Measurements from ENCODE around the gene OR4C46.
"Not testable (repeated sequence)": the region's sequence is repeated elsewhere in the genome, so short reads cannot be mapped to it uniquely, and the experiment has no call there.

The OR4C46 gene

DNA sequence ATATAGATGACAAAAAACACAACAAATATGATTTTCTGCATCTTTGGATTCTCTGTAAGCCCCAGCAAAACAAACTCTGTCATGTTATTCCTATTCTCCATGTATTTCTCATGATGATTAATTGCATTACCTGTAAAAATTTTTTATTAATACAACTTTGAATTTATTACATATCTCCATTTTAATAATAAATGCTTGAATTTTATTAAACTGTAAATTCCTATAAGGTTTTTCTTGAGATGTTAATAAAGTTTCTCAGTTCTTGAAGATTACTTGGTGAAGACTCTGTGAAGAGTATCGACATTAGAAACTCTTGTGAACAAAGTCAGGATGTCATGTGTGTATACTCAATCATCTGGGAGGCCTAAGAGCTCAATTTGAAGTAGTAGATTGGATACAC, at the start of gene OR4C46:
OR4C46 (minus strand) TSS at position 101 of the 400 bp plus-strand sequence; CDS start at position 101, 0 bp downstream.
- DNase-seq: no peak

DNA sequence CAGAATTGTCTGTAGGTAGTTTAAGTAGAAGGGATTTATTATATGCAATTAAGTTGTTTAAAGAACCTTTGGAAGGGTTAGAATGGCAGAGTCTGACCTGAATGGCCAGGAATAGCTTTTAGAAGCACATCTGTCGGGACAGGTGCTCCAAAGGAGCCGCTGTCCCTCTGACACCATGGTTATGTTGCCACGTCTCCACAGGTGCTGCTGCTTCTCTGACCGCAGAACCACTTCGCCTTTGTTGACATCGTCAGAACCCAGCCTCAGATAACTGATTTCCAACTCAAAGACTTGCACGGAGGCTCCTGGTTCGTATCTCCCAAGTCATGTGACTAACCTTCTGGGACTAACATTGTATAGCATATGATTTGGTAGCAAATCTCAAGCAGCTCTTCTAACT, 41.8 kb upstream of the OR4C46 start:
- DNase-seq: not testable (repeated sequence)

DNA sequence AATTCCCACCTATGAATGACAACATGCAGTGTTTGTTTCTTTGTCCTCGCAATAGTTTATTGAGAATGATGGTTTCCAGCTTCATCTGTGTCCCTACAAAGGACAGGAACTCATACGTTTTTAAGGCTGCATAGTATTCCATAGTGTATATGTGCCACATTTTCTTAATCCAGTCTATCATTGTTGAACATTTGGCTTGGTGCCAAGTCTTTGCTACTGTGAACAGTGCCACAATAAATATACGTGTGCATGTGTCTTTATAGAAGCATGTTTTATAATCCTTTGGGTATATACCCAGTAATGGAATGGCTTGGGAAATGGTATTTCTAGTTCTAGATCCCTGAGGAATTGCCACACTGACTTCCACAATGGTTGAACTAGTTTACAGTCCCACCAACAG, 42.4 kb downstream of the OR4C46 start:
- DNase-seq: not testable (repeated sequence)

DNA sequence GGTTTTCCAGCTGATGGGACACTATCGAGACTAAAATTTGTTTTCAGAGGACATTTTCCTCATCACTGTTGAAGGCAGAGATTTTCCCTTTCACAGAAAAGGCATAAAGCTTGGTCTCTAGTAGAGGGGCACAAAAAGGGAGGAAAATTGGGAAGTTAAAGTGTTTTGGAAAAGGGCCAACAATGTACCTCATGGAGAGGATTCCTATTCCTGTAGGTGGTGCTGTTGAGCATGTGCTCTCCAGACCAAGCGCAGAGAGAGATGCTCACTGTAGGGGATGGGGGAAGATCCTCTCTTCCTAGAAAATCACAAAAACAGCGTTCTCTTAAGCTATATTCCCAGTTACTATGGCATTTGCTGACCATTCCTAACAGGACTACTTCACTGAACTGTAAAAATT, 44.9 kb downstream of the OR4C46 start:
- DNase-seq: no peak

DNA sequence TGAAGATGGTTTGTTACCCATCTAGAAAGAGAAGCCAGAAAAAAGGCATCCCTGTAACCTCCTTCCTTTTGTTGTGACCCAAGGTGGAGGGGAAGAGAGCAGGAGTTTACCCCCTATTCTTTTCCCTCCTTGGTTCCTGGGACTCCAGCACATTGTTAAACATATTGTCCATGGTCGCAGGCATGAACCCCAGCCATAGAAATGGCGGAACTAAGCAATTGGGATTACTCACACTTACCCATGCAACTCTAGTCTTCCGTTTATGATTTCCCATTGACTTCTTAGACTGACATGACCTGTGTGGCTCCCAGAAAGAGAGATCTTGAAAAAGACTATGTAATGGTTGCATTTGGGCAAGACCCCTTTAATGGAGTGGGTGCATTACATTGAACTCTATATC, 45.4 kb downstream of the OR4C46 start:
- no peak for DNase-seq

All from activated CD4-positive, alpha-beta T cell treated with anti-CD3 and anti-CD28 coated beads, Interleukin-2, amount 50 U/mL, for 48 hours (primary cell).